Calu3 (cell line): Measurements from ENCODE around the gene LY6G6D. TPM values are rescaled to one million over a fixed set of nuclear protein-coding genes. Genes with fewer than 3 reads are reported as not detected.

Source experiments
- BruUV-seq: library from RNA; stranded (reverse); fragments of 400-500 nt; replicated peaks from 2 replicates; lab custom pipeline; 2021; lab: Mats Ljungman, UMichigan
- CTCF ChIA-PET: fragments of 300-600 bp; sonication (Branson Sonifier 250); formaldehyde crosslinking; loops from one replicate; lab custom pipeline; 2022; ENCODE audit warnings: antibody characterized with exemption; lab: Charles Lee
- DNase-seq: peaks from one replicate; pipeline ENCODE4 v3.0.0; 2022
- H3K27ac Mint-ChIP-seq: one replicate; pipeline ENCODE4 v1.8.0; 2022; ENCODE audit warnings: mixed read lengths; ENCODE audit not compliant: unreplicated experiment
- H3K27me3 Mint-ChIP-seq: one replicate; pipeline ENCODE4 v1.8.0; 2022; ENCODE audit warnings: mixed read lengths; ENCODE audit not compliant: unreplicated experiment
- H3K36me3 Mint-ChIP-seq: one replicate; pipeline ENCODE4 v1.8.0; 2022; ENCODE audit warnings: mild to moderate bottlenecking, moderate library complexity, mixed read lengths; ENCODE audit not compliant: insufficient read depth, unreplicated experiment
- H3K4me1 Mint-ChIP-seq: one replicate; pipeline ENCODE4 v1.8.0; 2022; ENCODE audit warnings: mild to moderate bottlenecking, low read depth, mixed read lengths; ENCODE audit not compliant: unreplicated experiment
- H3K4me3 Mint-ChIP-seq: one replicate; pipeline ENCODE4 v1.8.0; 2022; ENCODE audit warnings: mild to moderate bottlenecking, low read depth, moderate library complexity, mixed read lengths; ENCODE audit not compliant: unreplicated experiment
- H3K9me3 Mint-ChIP-seq: one replicate; pipeline ENCODE4 v1.8.0; 2022; ENCODE audit warnings: low read depth, mixed read lengths; ENCODE audit not compliant: unreplicated experiment
- intact Hi-C: fragments of 100-400 bp; cut with micrococcal nuclease; formaldehyde crosslinking; loops from one replicate; pipeline ENCODE4 v1.10.0; 2022; ENCODE audit not compliant: unreplicated experiment
- total RNA-seq: library from RNA; stranded (reverse); gene quantifications from 2 replicates; pipeline ENCODE4 v1.2.3, GENCODE V29; 2022
- TF ChIP-seq, protein P1 (sequence below): fragments of 200-600 bp; IDR thresholded peaks from one replicate; pipeline ENCODE4 v1.8.0; 2022; ENCODE audit warnings: antibody characterized with exemption; ENCODE audit not compliant: unreplicated experiment

LY6G6D gene
- total RNA-seq, 1 experiment from 2014 or later: not detected

DNA sequence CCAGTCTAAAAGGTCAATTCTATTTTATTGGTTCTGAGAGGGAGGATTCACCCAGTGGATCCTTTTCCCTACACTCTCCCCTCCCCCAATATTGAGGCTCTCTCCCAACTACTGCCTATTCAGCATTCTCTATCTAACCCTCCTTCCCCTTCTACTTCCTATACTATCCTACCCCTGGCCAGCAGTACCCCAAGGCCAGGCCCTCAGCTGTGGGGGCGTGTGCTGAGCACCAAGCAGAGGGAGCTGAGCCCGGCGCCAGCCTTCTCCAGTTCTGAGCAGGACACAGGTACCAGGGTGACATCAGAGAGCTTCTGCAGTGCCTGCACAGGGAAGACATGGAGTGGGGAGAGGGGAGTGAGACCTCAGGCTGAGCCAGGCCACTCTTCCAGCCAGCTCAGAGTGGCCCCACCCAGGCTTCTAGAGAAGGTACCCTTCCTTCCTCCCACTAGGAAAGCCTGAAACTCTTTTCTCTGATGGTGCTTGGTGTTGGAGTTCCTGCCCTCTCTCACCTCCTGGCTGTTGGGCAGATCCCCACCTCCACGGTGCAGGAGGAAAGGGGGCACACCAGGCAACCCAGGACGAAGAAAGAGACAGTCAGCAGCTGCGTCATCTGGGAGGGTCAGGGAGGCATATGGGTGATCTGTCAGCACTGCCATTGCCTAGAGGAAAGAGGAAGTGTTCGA, 12.0 kb downstream of the LY6G6D start:
- no peaks in the 10 kb centered on the region for H3K9me3 Mint-ChIP-seq
- CTCF ChIA-PET: interaction anchor here (1.0 to 1.2 kb wide), 2 partner anchors 13 to 15 kb away, joined by 3 read pairs; no protein-coding TSS in a partner anchor
- H3K4me3 Mint-ChIP-seq: no peak overlapping the region
- H3K36me3 Mint-ChIP-seq: peaks cover 49% of the 10 kb centered on the region
- TF ChIP-seq, protein P1, sequence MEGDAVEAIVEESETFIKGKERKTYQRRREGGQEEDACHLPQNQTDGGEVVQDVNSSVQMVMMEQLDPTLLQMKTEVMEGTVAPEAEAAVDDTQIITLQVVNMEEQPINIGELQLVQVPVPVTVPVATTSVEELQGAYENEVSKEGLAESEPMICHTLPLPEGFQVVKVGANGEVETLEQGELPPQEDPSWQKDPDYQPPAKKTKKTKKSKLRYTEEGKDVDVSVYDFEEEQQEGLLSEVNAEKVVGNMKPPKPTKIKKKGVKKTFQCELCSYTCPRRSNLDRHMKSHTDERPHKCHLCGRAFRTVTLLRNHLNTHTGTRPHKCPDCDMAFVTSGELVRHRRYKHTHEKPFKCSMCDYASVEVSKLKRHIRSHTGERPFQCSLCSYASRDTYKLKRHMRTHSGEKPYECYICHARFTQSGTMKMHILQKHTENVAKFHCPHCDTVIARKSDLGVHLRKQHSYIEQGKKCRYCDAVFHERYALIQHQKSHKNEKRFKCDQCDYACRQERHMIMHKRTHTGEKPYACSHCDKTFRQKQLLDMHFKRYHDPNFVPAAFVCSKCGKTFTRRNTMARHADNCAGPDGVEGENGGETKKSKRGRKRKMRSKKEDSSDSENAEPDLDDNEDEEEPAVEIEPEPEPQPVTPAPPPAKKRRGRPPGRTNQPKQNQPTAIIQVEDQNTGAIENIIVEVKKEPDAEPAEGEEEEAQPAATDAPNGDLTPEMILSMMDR: no peak
- no peak overlapping the region for H3K27ac Mint-ChIP-seq
- no TSS peak for BruUV-seq
- no peaks in the 10 kb centered on the region for H3K27me3 Mint-ChIP-seq
- H3K4me1 Mint-ChIP-seq: peaks cover 16% of the 10 kb centered on the region
- intact Hi-C loops: no loop called here
- no peak for DNase-seq

DNA sequence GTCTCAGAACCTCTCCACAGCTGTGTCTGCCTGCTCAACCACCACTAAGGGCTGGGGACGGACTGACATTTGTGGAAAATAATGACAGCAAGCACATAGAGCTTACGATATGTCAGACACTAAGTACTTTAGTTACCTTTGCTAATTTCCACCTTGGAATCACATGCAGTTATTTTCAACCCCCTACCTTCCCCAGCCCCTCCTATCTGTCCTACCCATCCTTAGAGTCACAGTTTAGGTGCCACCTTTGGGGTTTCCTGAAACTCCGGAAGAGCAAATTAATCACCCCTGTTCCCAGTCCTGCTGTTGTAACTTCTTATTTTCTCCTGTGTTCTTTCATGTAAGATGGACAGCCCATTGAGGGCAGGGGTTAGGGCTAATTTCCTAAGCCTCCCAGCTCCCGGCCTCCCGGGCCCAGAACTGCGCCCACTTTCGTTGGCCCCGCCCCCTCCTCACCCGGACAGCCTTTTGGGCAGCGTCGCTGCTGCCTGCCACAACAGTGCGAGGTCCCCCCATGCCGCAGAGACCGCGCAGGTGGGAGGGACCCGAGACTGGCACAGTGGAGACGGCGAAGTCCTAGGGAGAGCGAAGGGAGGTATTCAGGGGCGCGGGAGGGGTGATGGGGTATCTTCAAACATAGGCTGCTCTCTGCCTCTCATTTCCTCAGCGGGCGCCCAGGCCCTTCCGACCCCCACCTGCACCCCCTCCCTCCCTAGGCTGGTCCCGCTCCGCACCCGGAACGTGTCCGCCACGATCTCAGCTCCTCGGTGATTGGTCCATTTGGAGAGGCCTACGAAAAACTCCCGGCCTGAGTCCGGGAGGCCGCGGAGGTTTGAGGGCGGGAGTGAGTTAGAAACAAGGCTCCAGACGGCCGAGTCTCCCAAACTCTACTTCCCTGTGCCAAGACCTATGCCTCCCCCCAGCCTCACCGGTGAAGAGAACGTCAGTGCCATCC, 12.8 kb downstream of the LY6G6D start:
- no peak overlapping the region for H3K27ac Mint-ChIP-seq
- H3K36me3 Mint-ChIP-seq: peaks cover 58% of the 10 kb centered on the region
- H3K4me3 Mint-ChIP-seq: peak overlapping the region; percentile 89
- H3K9me3 Mint-ChIP-seq: no peaks in the 10 kb centered on the region
- peaks cover 18% of the 10 kb centered on the region for H3K4me1 Mint-ChIP-seq
- DNase-seq: no peak
- CTCF ChIA-PET: interaction anchor here (0.6 to 2.3 kb wide), 4 partner anchors 14 to 27 kb away, joined by 3 to 7 read pairs (median 4); partner anchors contain the start of gene ABHD16A
- TF ChIP-seq, protein P1: no peak
- intact Hi-C loops: no loop called here
- H3K27me3 Mint-ChIP-seq: no peaks in the 10 kb centered on the region
- BruUV-seq: no TSS peak

- H3K27ac Mint-ChIP-seq: peak within 1 kb of the TSS; percentile 92
- TF ChIP-seq, protein P1: peak; percentile 95
- CTCF ChIA-PET: interaction anchor here (0.6 to 2.3 kb wide), 12 partner anchors 10 to 223 kb away, joined by 3 to 51 read pairs (median 6); partner anchors contain the start of genes ABHD16A, HSPA1B, LSM2 and LY6G6D
- intact Hi-C loops: loop anchor here (1.0 kb wide), 2 partner anchors 9 to 40 kb away; no protein-coding TSS in a partner anchor
- peak within 1 kb of the TSS; percentile 89 for H3K4me3 Mint-ChIP-seq
- no peak for DNase-seq
- H3K36me3 Mint-ChIP-seq: peaks cover 63% of the 10 kb centered on the region
- H3K4me1 Mint-ChIP-seq: peaks cover 28% of the 10 kb centered on the region
- BruUV-seq: no TSS peak
- H3K27me3 Mint-ChIP-seq: no peaks in the 10 kb centered on the region
- H3K9me3 Mint-ChIP-seq: no peaks in the 10 kb centered on the region
Observed at GRCh38 chr6:31728767-31729514, 13.8 kb downstream of the LY6G6D start, which contains the start of gene DDAH2. Gene DDAH2, minus strand, starts transcription at chr6:31729299. Its CDS starts 138 bp downstream, at chr6:31729161.
